Measurements from ENCODE around the gene PLSCR1.

DNA sequence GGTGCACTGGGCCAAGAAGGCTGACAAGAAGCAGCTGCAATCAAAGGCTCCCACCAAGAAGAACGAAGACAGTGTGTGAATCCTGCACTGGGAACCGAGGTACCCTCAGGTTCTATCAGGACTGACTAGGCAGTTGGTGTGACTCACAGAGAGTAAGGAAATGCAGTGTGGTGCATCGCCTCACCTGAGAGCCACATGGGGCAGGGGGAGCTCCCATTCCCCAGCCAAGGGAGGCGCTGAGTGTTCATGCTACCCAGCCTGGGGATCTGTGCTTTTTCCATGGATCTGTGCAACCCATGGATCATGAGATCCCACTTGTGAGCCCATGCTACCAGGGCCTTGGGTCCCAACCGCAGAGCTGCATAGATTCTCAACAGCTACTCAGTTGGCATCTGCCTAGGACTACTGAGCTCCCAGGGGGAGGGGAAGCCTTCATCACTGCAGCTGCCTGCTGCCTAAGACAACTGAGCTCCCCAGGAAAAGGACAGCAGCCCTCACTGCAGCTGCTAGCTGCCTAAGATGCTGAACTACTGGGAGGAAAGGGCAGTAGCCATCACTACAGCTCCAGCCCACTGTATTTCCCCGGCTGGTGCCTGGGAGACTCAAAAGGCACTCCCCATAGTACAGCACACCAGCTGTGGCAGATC, 68.2 kb downstream of the PLSCR1 start:
- TF ChIP-seq, protein P1, sequence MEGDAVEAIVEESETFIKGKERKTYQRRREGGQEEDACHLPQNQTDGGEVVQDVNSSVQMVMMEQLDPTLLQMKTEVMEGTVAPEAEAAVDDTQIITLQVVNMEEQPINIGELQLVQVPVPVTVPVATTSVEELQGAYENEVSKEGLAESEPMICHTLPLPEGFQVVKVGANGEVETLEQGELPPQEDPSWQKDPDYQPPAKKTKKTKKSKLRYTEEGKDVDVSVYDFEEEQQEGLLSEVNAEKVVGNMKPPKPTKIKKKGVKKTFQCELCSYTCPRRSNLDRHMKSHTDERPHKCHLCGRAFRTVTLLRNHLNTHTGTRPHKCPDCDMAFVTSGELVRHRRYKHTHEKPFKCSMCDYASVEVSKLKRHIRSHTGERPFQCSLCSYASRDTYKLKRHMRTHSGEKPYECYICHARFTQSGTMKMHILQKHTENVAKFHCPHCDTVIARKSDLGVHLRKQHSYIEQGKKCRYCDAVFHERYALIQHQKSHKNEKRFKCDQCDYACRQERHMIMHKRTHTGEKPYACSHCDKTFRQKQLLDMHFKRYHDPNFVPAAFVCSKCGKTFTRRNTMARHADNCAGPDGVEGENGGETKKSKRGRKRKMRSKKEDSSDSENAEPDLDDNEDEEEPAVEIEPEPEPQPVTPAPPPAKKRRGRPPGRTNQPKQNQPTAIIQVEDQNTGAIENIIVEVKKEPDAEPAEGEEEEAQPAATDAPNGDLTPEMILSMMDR (IDR thresholded peaks at IDR 0.05): no peak
- no peak for TF ChIP-seq EZH2 (IDR thresholded peaks at IDR 0.05; ENCODE audit: borderline replicate concordance, insufficient read depth, low read depth, low read length, poor library complexity, severe bottlenecking)
